ENCODE data around the gene ITPR1. TPM values are rescaled to one million over a fixed set of nuclear protein-coding genes. Genes with fewer than 3 reads are reported as not detected.

ITPR1 gene
- total RNA-seq, 4 donors from 2014 or later: 14.7 to 45.1 (median 21.0) TPM

GRCh38 chr3:4523710-4524698 lies 30.9 kb downstream of the ITPR1 start:
- no peak for DNase-seq (ENCODE audit: low spot score in 2 of 2)
- peaks cover 3% of the 10 kb centered on the region for H3K4me1 ChIP-seq
- WGBS: 45% methylated on average over 12 of the region's 12 CpGs
- no peaks in the 10 kb centered on the region for H3K36me3 ChIP-seq
- no peaks in the 10 kb centered on the region for H3K9me3 ChIP-seq
- no peak overlapping the region for H3K27ac ChIP-seq
- H3K4me3 ChIP-seq: no peak overlapping the region
- TF ChIP-seq POLR2AphosphoS5 (IDR thresholded peaks at IDR 0.05) (no peak), POLR2A (IDR thresholded peaks at IDR 0.05) (no peak), CTCF (IDR thresholded peaks at IDR 0.05) (no peak), EP300 (IDR thresholded peaks at IDR 0.05) (no peak)
- no peaks in the 10 kb centered on the region for H3K27me3 ChIP-seq

GRCh38 chr3:4525560-4526223 lies 32.5 kb downstream of the ITPR1 start:
- Histone ChIP-seq H3K9me3 (no peaks in the 10 kb centered on the region), H3K36me3 (no peaks in the 10 kb centered on the region), H3K27ac (no peak overlapping the region), H3K4me3 (no peak overlapping the region), H3K27me3 (no peaks in the 10 kb centered on the region), H3K4me1 (peaks cover 3% of the 10 kb centered on the region)
- TF ChIP-seq CTCF (IDR thresholded peaks at IDR 0.05): no peak
- TF ChIP-seq POLR2AphosphoS5 (IDR thresholded peaks at IDR 0.05): no peak
- TF ChIP-seq POLR2A (IDR thresholded peaks at IDR 0.05): no peak
- no peak for TF ChIP-seq EP300 (IDR thresholded peaks at IDR 0.05)
- DNase-seq (ENCODE audit: low spot score in 2 of 2): no peak
- WGBS: 76% methylated on average over 3 of the region's 3 CpGs

GRCh38 chr3:4528320-4528719 lies 35.2 kb downstream of the ITPR1 start:
- H3K9me3 ChIP-seq: no peaks in the 10 kb centered on the region
- TF ChIP-seq POLR2AphosphoS5 (IDR thresholded peaks at IDR 0.05) (no peak), CTCF (IDR thresholded peaks at IDR 0.05) (no peak), POLR2A (IDR thresholded peaks at IDR 0.05) (no peak), EP300 (IDR thresholded peaks at IDR 0.05) (no peak)
- peaks cover 3% of the 10 kb centered on the region for H3K4me1 ChIP-seq
- H3K27me3 ChIP-seq: no peaks in the 10 kb centered on the region
- no peaks in the 10 kb centered on the region for H3K36me3 ChIP-seq
- H3K27ac ChIP-seq: no peak overlapping the region
- DNase-seq (ENCODE audit: low spot score in 2 of 2): no peak
- H3K4me3 ChIP-seq: no peak overlapping the region
- WGBS: 57% methylated on average over 5 of the region's 5 CpGs

GRCh38 chr3:4528819-4529600 lies 35.9 kb downstream of the ITPR1 start:
- Histone ChIP-seq H3K36me3 (no peaks in the 10 kb centered on the region), H3K4me3 (no peak overlapping the region), H3K4me1 (peaks cover 3% of the 10 kb centered on the region), H3K27ac (no peak overlapping the region), H3K27me3 (no peaks in the 10 kb centered on the region), H3K9me3 (no peaks in the 10 kb centered on the region)
- WGBS: 79% methylated on average over 5 of the region's 5 CpGs
- TF ChIP-seq POLR2AphosphoS5 (IDR thresholded peaks at IDR 0.05) (no peak), CTCF (IDR thresholded peaks at IDR 0.05) (no peak), EP300 (IDR thresholded peaks at IDR 0.05) (no peak), POLR2A (IDR thresholded peaks at IDR 0.05) (no peak)
- DNase-seq (ENCODE audit: low spot score in 2 of 2): no peak
